GM12878 (cell line): ENCODE results near the gene ALOX12B. TPM values are rescaled to one million over a fixed set of nuclear protein-coding genes. Genes with fewer than 3 reads are reported as not detected.

ENCODE experiments used
- ATAC-seq: fragments of 200-7000 bp; cut with Tn5 transposase; 3 replicates; pipeline ENCODE4 v1.9.1; 2020; ENCODE audit warnings: mild to moderate bottlenecking, moderate library complexity
- BruUV-seq: library from RNA; stranded (reverse); fragments of 400-500 nt; replicated peaks from 2 replicates; lab custom pipeline; 2021; lab: Mats Ljungman, UMichigan
- CTCF ChIA-PET: fragments of 300-600 bp; sonication (Branson Sonifier 250); formaldehyde crosslinking; extraction: SDS; loops from one replicate; lab custom pipeline; 2021; ENCODE audit warnings: inconsistent platforms; lab: Yijun Ruan, JAX
- POLR2A ChIA-PET: fragments of 350-600 bp; formaldehyde crosslinking; extraction: SDS; loops from one replicate; lab custom pipeline; 2021; ENCODE audit warnings: inconsistent platforms; lab: Charles Lee
- RAD21 ChIA-PET: fragments of 300-600 bp; sonication (Branson Sonifier 250); formaldehyde crosslinking; loops from one replicate; lab custom pipeline; 2023; ENCODE audit warnings: antibody characterized with exemption; ENCODE audit not compliant: unreplicated experiment; lab: Charles Lee
- SMC1A ChIA-PET: fragments of 300-600 bp; sonication (Branson Sonifier 250); formaldehyde crosslinking; loops from one replicate; lab custom pipeline; 2023; ENCODE audit not compliant: unreplicated experiment, uncharacterized antibody; lab: Charles Lee
- DNase-seq: peaks from one replicate; pipeline ENCODE4 v3.0.0-alpha.2; 2011; ENCODE audit warnings: low read depth, low spot score
- FAIRE-seq: peaks from 3 replicates; lab custom pipeline; 2011; peaks lifted over from hg19 to GRCh38; lab: Jason Lieb, UNC
- H2AFZ ChIP-seq: 2 replicates; pipeline ENCODE4 v1.6.0; 2011; ENCODE audit warnings: low read depth, low read length, control low read depth; ENCODE audit not compliant: control insufficient read depth
- H3K27ac ChIP-seq: 2 replicates; pipeline ENCODE4 v1.5.1; 2011; ENCODE audit warnings: control low read depth; ENCODE audit not compliant: control insufficient read depth, insufficient read depth
- H3K27me3 ChIP-seq, 2 experiments: replicated peaks in 1 of 2; 2 replicates each; pipeline versions ENCODE4 v1.6.0 to v1.6.1; 2011; ENCODE audit warnings: low read length in 1 of 2; ENCODE audit not compliant: control insufficient read depth in 2 of 2, insufficient read depth in 2 of 2
- H3K36me3 ChIP-seq, 2 experiments: 2 replicates each; pipeline ENCODE4 v1.5.1; 2011; ENCODE audit warnings: low read length in 1 of 2; ENCODE audit not compliant: control insufficient read depth in 2 of 2, insufficient read depth in 2 of 2
- H3K4me1 ChIP-seq: 2 replicates; pipeline ENCODE4 v1.6.1; 2011; ENCODE audit warnings: mild to moderate bottlenecking, low read length, moderate library complexity, mixed read lengths; ENCODE audit not compliant: control insufficient read depth, insufficient read depth
- H3K4me2 ChIP-seq: 2 replicates; pipeline ENCODE4 v1.6.0; 2011; ENCODE audit warnings: control low read depth; ENCODE audit not compliant: control insufficient read depth, insufficient read depth
- H3K4me3 ChIP-seq: fragments of 200-600 bp; sonication (generic); 2 replicates; pipeline ENCODE4 v1.5.1; 2016
- H3K79me2 ChIP-seq: 2 replicates; pipeline ENCODE4 v1.6.0; 2011; ENCODE audit warnings: low read length; ENCODE audit not compliant: control insufficient read depth, insufficient read depth
- H3K9ac ChIP-seq: 2 replicates; pipeline ENCODE4 v1.8.0; 2011; ENCODE audit warnings: low read length, control low read depth, mixed read lengths; ENCODE audit not compliant: control insufficient read depth, insufficient read depth
- H3K9me3 ChIP-seq: replicated peaks from 3 replicates; pipeline ENCODE4 v1.5.1; 2011; ENCODE audit warnings: mild to moderate bottlenecking, low read length; ENCODE audit not compliant: control insufficient read depth, insufficient read depth
- H4K20me1 ChIP-seq: 2 replicates; pipeline ENCODE4 v1.6.0; 2011; ENCODE audit not compliant: control insufficient read depth, insufficient read depth
- BMI1 ChIP-seq: fragments of 450-650 bp; IDR thresholded peaks from 2 replicates; pipeline ENCODE4 v1.6.1; 2016; ENCODE audit warnings: mild to moderate bottlenecking, moderate library complexity, borderline replicate concordance
- E4F1 ChIP-seq: fragments of 450-650 bp; IDR thresholded peaks from 2 replicates; pipeline ENCODE4 v1.6.1; 2018; ENCODE audit warnings: borderline replicate concordance, mild to moderate bottlenecking; ENCODE audit not compliant: partially characterized antibody
- FOXK2 ChIP-seq: fragments of 450-650 bp; IDR thresholded peaks from 2 replicates; pipeline ENCODE4 v1.6.1; 2017; ENCODE audit warnings: mild to moderate bottlenecking, moderate library complexity
- JUND ChIP-seq: IDR thresholded peaks from 2 replicates; pipeline ENCODE4 v1.6.1; 2012; ENCODE audit warnings: low read depth, mild to moderate bottlenecking, low read length, improper control_type of control experiment, moderate library complexity
- MAX ChIP-seq: IDR thresholded peaks from 2 replicates; pipeline ENCODE4 v1.6.1; 2012; ENCODE audit warnings: low read depth, low read length, improper control_type of control experiment
- MEF2A ChIP-seq: IDR thresholded peaks from 2 replicates; pipeline ENCODE4 v1.6.1; 2011; ENCODE audit warnings: low read depth, mild to moderate bottlenecking, low read length, moderate library complexity; ENCODE audit not compliant: insufficient read depth
- NBN ChIP-seq: fragments of 450-650 bp; IDR thresholded peaks from 2 replicates; pipeline ENCODE4 v1.6.1; 2016
- NFXL1 ChIP-seq: fragments of 450-650 bp; IDR thresholded peaks from 2 replicates; pipeline ENCODE4 v1.6.1; 2017; ENCODE audit warnings: antibody characterized with exemption, mild to moderate bottlenecking, borderline replicate concordance
- RB1 ChIP-seq: fragments of 450-650 bp; formaldehyde crosslinking; IDR thresholded peaks from 2 replicates; pipeline ENCODE4 v1.6.1; 2017; ENCODE audit warnings: mild to moderate bottlenecking, borderline replicate concordance
- RCOR1 ChIP-seq: conservative IDR thresholded peaks from 2 replicates; pipeline ENCODE4 v1.6.1; 2012; ENCODE audit warnings: low read depth, low read length, improper control_type of control experiment
- SIX5 ChIP-seq: IDR thresholded peaks from 2 replicates; pipeline ENCODE4 v1.6.1; 2011; ENCODE audit warnings: mild to moderate bottlenecking, low read depth, low read length, moderate library complexity; ENCODE audit not compliant: severe bottlenecking
- SMAD1 ChIP-seq: fragments of 450-650 bp; IDR thresholded peaks from 2 replicates; pipeline ENCODE4 v1.6.1; 2018; ENCODE audit warnings: mild to moderate bottlenecking, low read depth; ENCODE audit not compliant: partially characterized antibody
- SMAD5 ChIP-seq: IDR thresholded peaks from 2 replicates; pipeline ENCODE4 v1.6.1; 2016; ENCODE audit warnings: antibody characterized with exemption, low read depth
- SMC3 ChIP-seq: IDR thresholded peaks from 2 replicates; pipeline ENCODE4 v1.6.1; 2011; ENCODE audit warnings: low read length, improper control_type of control experiment, borderline replicate concordance
- SREBF2 ChIP-seq: IDR thresholded peaks from 2 replicates; pipeline ENCODE4 v1.6.1; 2012; ENCODE audit warnings: mild to moderate bottlenecking, low read length
- STAT3 ChIP-seq: IDR thresholded peaks from 2 replicates; pipeline ENCODE4 v1.6.1; 2011; ENCODE audit warnings: low read depth, low read length, improper control_type of control experiment
- USF2 ChIP-seq: IDR thresholded peaks from 2 replicates; pipeline ENCODE4 v1.6.1; 2011; ENCODE audit warnings: low read depth, low read length, improper control_type of control experiment, borderline replicate concordance
- WGBS: methylation state at CpG from one replicate; pipeline ENCODE4 v1.1.6; 2016; ENCODE audit warnings: low lambda C conversion rate; ENCODE audit not compliant: insufficient replicate concordance, insufficient coverage; ENCODE audit errors: missing lambda C conversion rate; 5-methylcytosine and 5-hydroxymethylcytosine counted together
- in situ Hi-C: fragments of 300-500 bp; cut with MboI; formaldehyde crosslinking; loops from 9 replicates; pipeline ENCODE4 v1.14.3; 2018; ENCODE audit warnings: mixed read lengths
- intact Hi-C: fragments of 100-400 bp; cut with micrococcal nuclease; formaldehyde crosslinking; loops from one replicate; pipeline ENCODE4 v1.14.2; 2022; ENCODE audit not compliant: unreplicated experiment
- polyA plus RNA-seq, 11 experiments: library from polyadenylated mRNA; depleted of rRNA in 4 of 11; unstranded in 6 of 11; stranded (reverse) in 5 of 11; fragments of >200 nt; fragmentation: Nextera tagmentation in 4 of 11; fragmentation: Illumina TruSeq in 1 of 11; extraction: Ambion mirVana in 4 of 11; extraction: Trizol in 1 of 11; gene quantifications; 1 replicate in 1 of 11; 2 replicates in 10 of 11; pipeline versions ENCODE4 v1.2.1 to v1.2.3, GENCODE V29; 2011 to 2016; ENCODE audit warnings: inconsistent platforms in 2 of 11, missing spikeins in 2 of 11, low read depth in 1 of 11
- total RNA-seq, 4 experiments: library from RNA; depleted of rRNA in 3 of 4; stranded (reverse); fragments of >200 nt in 3 of 4; fragmentation: Illumina TruSeq in 1 of 4; extraction: Trizol in 1 of 4; gene quantifications; 2 replicates each; pipeline versions ENCODE4 v1.2.1 to v1.2.3, GENCODE V29; 2013 to 2021

The ALOX12B gene
- total and polyA plus RNA-seq, 10 of the 15 experiments (the other 5 are each of a cell fraction or from before 2014, with no cell fraction given): 0.17 to 0.54 TPM; not detected in 8

GRCh38 chr17:8128125-8128784 lies 40.7 kb upstream of the ALOX12B start (continued):
- TF ChIP-seq E4F1 (no peak), RCOR1 (no peak)

- Histone ChIP-seq H3K36me3 (no peaks in the 10 kb centered on the region), H4K20me1 (no peaks in the 10 kb centered on the region), H2AFZ (peak overlapping the region; percentile 93), H3K79me2 (no peaks in the 10 kb centered on the region), H3K27ac (no peak overlapping the region; the same call in 1 of the 2 replicates), H3K9ac (peak overlapping the region; percentile 72; the same call in 1 of the 2 replicates), H3K4me2 (peak overlapping the region; percentile 94), H3K4me3 (peak overlapping the region; percentile 99), H3K9me3 (no peaks in the 10 kb centered on the region), H3K4me1 (peaks cover 32% of the 10 kb centered on the region), H3K27me3 (peaks cover 5 to 9% of the 10 kb centered on the region in 2 experiments)
- RAD21 ChIA-PET: interaction anchor here (0.7 to 1.9 kb wide), 5 partner anchors 11 to 58 kb away, joined by 3 to 14 read pairs (median 3); no protein-coding TSS in a partner anchor
- intact Hi-C loops: loop anchor here (1.0 kb wide), 1 partner anchor 12 kb away; no protein-coding TSS in a partner anchor
- WGBS: 0% methylated on average over 16 of the region's 45 CpGs
- CTCF ChIA-PET: interaction anchor here (0.7 to 2.2 kb wide), 9 partner anchors 7 to 174 kb away, joined by 3 to 16 read pairs (median 6); no protein-coding TSS in a partner anchor
- BruUV-seq: no TSS peak
- FAIRE-seq (peak; percentile 38), ATAC-seq (peak; percentile 56), DNase-seq (no peak)
- SMC1A ChIA-PET: interaction anchor here (0.6 to 2.5 kb wide), 7 partner anchors 12 to 739 kb away, joined by 3 to 26 read pairs (median 4); partner anchors contain the start of gene SLC25A35
- in situ Hi-C loops: loop anchor here (5.0 kb wide), 1 partner anchor 96 kb away; no protein-coding TSS in a partner anchor
- POLR2A ChIA-PET: interaction anchor here (0.8 to 2.4 kb wide), 4 partner anchors 11 to 169 kb away, joined by 3 to 20 read pairs (median 10); partner anchors contain the start of genes PER1 and SLC25A35
- TF ChIP-seq JUND (no peak), SMC3 (no peak), NBN (no peak), STAT3 (no peak), SREBF2 (no peak), BMI1 (no peak), SMAD1 (no peak), RB1 (peak; percentile 30; the same call in 1 of the 2 replicates), NFXL1 (no peak), SIX5 (no peak), MAX (no peak), SMAD5 (no peak), FOXK2 (no peak), RCOR1 (no peak), MEF2A (no peak), USF2 (no peak)
Measured at GRCh38 chr17:8126491-8127066, 39.1 kb upstream of the ALOX12B start.
